Right lobe of liver (tissue), 6 donors: ENCODE results near the gene TAF3. TPM values are rescaled to one million over a fixed set of nuclear protein-coding genes. Genes with fewer than 3 reads are reported as not detected.

Source experiments
- ATAC-seq, 4 donors: fragments of 200-7000 bp; cut with Tn5 transposase; one replicate each; pipeline ENCODE4 v1.9.1; 2020; ENCODE audit warnings: mild to moderate bottlenecking in 4 of 4, moderate library complexity in 4 of 4
- DNase-seq, 3 donors: peaks; one replicate each; pipeline ENCODE4 v3.0.0-alpha.2; 2020
- H3K27ac ChIP-seq, 3 donors: fragments of 200-600 bp; one replicate each; pipeline ENCODE4 v1.8.0; 2022
- H3K27me3 ChIP-seq, 2 donors: fragments of 200-600 bp; one replicate each; pipeline ENCODE4 v1.8.0; 2022
- H3K36me3 ChIP-seq, 4 donors: fragments of 200-600 bp; sonication (generic) in 1 of 4; one replicate each; pipeline versions ENCODE4 v1.5.1 to v1.8.0; 2017 to 2022; ENCODE audit warnings: control low read depth in 1 of 4
- H3K4me1 ChIP-seq, 4 donors: fragments of 200-600 bp; sonication (generic) in 1 of 4; one replicate each; pipeline versions ENCODE4 v1.5.1 to v1.8.0; 2017 to 2022; ENCODE audit warnings: control low read depth in 1 of 4
- H3K4me3 ChIP-seq, 3 donors: fragments of 200-600 bp; one replicate each; pipeline ENCODE4 v1.8.0; 2022
- H3K9me3 ChIP-seq, 4 donors: fragments of 200-600 bp; sonication (generic) in 1 of 4; one replicate each; pipeline versions ENCODE4 v1.5.1 to v1.8.0; 2017 to 2022; ENCODE audit warnings: control low read depth in 1 of 4
- CTCF ChIP-seq, 4 donors: fragments of 200-600 bp in 3 of 4; fragments of 450-650 bp in 1 of 4; IDR thresholded peaks; one replicate each; pipeline versions ENCODE4 v1.5.1 to v1.8.0; 2016 to 2022; ENCODE audit warnings: antibody characterized with exemption in 4 of 4, mild to moderate bottlenecking in 2 of 4
- POLR2A ChIP-seq: fragments of 450-650 bp; IDR thresholded peaks from one replicate; pipeline ENCODE4 v1.6.1; 2017; ENCODE audit warnings: antibody characterized with exemption, mild to moderate bottlenecking
- WGBS: methylation state at CpG from one replicate; pipeline ENCODE4 v1.1.6; 2018; ENCODE audit warnings: low coverage, low lambda C conversion rate; ENCODE audit not compliant: insufficient coverage; ENCODE audit errors: missing lambda C conversion rate; 5-methylcytosine and 5-hydroxymethylcytosine counted together
- intact Hi-C, 2 donors: fragments of 100-400 bp; cut with DNase I; formaldehyde crosslinking; loops; one replicate each; pipeline versions ENCODE4 v1.11.2 to v1.14.1; 2022
- total RNA-seq, 6 experiments: library from RNA; depleted of rRNA in 2 of 6; stranded (reverse); fragments of >200 nt in 2 of 6; fragmentation: NEBNext Ultra II Directional in 3 of 6; extraction: Animal tissue kit (Norgen Biotek cat#: 25700) in 3 of 6; gene quantifications; one replicate each; pipeline versions ENCODE4 v1.1.0 to v1.2.4, GENCODE V29; 2016 to 2023
- donor health status: DM: no; HTN: yes; CAD: no.
- donor health status: DM: no; HTN: no; CAD: no.
- donor health status: DM: no; HTN: no; CAD: no.
- donor health status: DM: no; HTN: yes; CAD: no.
- donor health status: DM: no; HTN: yes; CAD: no.

The TAF3 gene
- total RNA-seq, 6 experiments from 2014 or later: 1.9 to 3.5 (median 3.0) TPM

GRCh38 chr10:7908541-7909210, 90.4 kb downstream of the TAF3 start:
- no peak for TF ChIP-seq CTCF (IDR thresholded peaks at IDR 0.05)
- TF ChIP-seq POLR2A: no peak
- Histone ChIP-seq H3K27me3 (no peaks in the 10 kb centered on the region), H3K27ac (no peak overlapping the region), H3K9me3 (no peaks in the 10 kb centered on the region), H3K4me1 (peaks cover 0 to 5% (median 2%) of the 10 kb centered on the region in 4 donors), H3K36me3 (no peaks in the 10 kb centered on the region), H3K4me3 (no peak overlapping the region)
- ATAC-seq (peak; percentile 95 to 98 (median 97)), DNase-seq (peak; percentile 76 to 81 (median 78))
- intact Hi-C loops: no loop called here
- 52% methylated on average over 8 of the region's 8 CpGs for WGBS

GRCh38 chr10:7913126-7913872, 95.0 kb downstream of the TAF3 start:
- Histone ChIP-seq H3K36me3 (no peaks in the 10 kb centered on the region), H3K4me1 (peaks cover 0 to 8% (median 0%) of the 10 kb centered on the region in 4 donors), H3K27ac (no peak overlapping the region), H3K4me3 (no peak overlapping the region), H3K9me3 (no peaks in the 10 kb centered on the region), H3K27me3 (no peaks in the 10 kb centered on the region)
- intact Hi-C loops: no loop called here
- no peak for DNase-seq
- ATAC-seq: peak in 1 of 4 donors; percentile 11
- WGBS: 78% methylated on average over 2 of the region's 3 CpGs
- TF ChIP-seq POLR2A: no peak
- no peak for TF ChIP-seq CTCF (IDR thresholded peaks at IDR 0.05)

GRCh38 chr10:7915923-7916536, 97.7 kb downstream of the TAF3 start:
- 93% methylated on average over 1 of the region's 1 CpG for WGBS
- H3K9me3 ChIP-seq: no peaks in the 10 kb centered on the region
- no peaks in the 10 kb centered on the region for H3K27me3 ChIP-seq
- H3K27ac ChIP-seq: no peak overlapping the region
- intact Hi-C loops: no loop called here
- no peaks in the 10 kb centered on the region for H3K36me3 ChIP-seq
- H3K4me3 ChIP-seq: no peak overlapping the region
- ATAC-seq: peak; percentile 95 to 99 (median 98)
- H3K4me1 ChIP-seq: peaks cover 0 to 8% (median 0%) of the 10 kb centered on the region in 4 donors
- DNase-seq: no peak
- TF ChIP-seq POLR2A: no peak
- no peak for TF ChIP-seq CTCF (IDR thresholded peaks at IDR 0.05)

- no peaks in the 10 kb centered on the region for H3K9me3 ChIP-seq
- TF ChIP-seq POLR2A (no peak), CTCF (IDR thresholded peaks at IDR 0.05) (no peak)
- intact Hi-C loops: no loop called here
Observed at GRCh38 chr10:7917736-7918135, 99.4 kb downstream of the TAF3 start.

More at GRCh38 chr10:7917736-7918135, 99.4 kb downstream of the TAF3 start:
- H3K36me3 ChIP-seq: no peaks in the 10 kb centered on the region
- 87% methylated on average over 5 of the region's 5 CpGs for WGBS
- no peak overlapping the region for H3K4me3 ChIP-seq
- no peak for DNase-seq
- ATAC-seq: no peak
- no peaks in the 10 kb centered on the region for H3K27me3 ChIP-seq
- H3K4me1 ChIP-seq: peaks cover 0 to 8% (median 0%) of the 10 kb centered on the region in 4 donors
- H3K27ac ChIP-seq: no peak overlapping the region
